Endothelial cell of umbilical vein (primary cell): ENCODE results near the gene TPR. TPM values are rescaled to one million over a fixed set of nuclear protein-coding genes. Genes with fewer than 3 reads are reported as not detected.
"Not testable (repeated sequence)": the region's sequence is repeated elsewhere in the genome, so short reads cannot be mapped to it uniquely, and the experiment has no call there.

Source experiments
- BruUV-seq: library from RNA; stranded (reverse); fragments of 400-500 nt; replicated peaks from 2 replicates; lab custom pipeline; 2021; lab: Mats Ljungman, UMichigan
- CTCF ChIA-PET: fragments of 300-600, 350-600 bp; sonication (Branson Sonifier 250); formaldehyde crosslinking; loops from one replicate; lab custom pipeline; 2021; ENCODE audit warnings: antibody characterized with exemption, inconsistent platforms; lab: Charles Lee
- POLR2A ChIA-PET: fragments of 300-600, 350-600 bp; sonication (Branson Sonifier 250); formaldehyde crosslinking; loops from one replicate; lab custom pipeline; 2021; ENCODE audit warnings: antibody characterized with exemption, inconsistent platforms; lab: Charles Lee
- DNase-seq: peaks from one replicate; pipeline ENCODE4 v3.0.0-alpha.2; 2011; ENCODE audit warnings: low read depth, low spot score
- FAIRE-seq: peaks from 2 replicates; lab custom pipeline; 2011; peaks lifted over from hg19 to GRCh38; lab: Jason Lieb, UNC
- H2AFZ ChIP-seq: 2 replicates; pipeline ENCODE4 v1.6.0; 2012; ENCODE audit warnings: low read depth, low read length, control low read depth, inconsistent platforms
- H3K27ac ChIP-seq: 2 replicates; pipeline ENCODE4 v1.5.1; 2011; ENCODE audit warnings: low read depth, mild to moderate bottlenecking, control low read depth, low read length, moderate library complexity; ENCODE audit not compliant: insufficient read depth
- H3K27me3 ChIP-seq, 2 experiments: 2 replicates each; pipeline versions ENCODE4 v1.6.0 to v1.6.1; 2011; ENCODE audit warnings: low read length in 2 of 2, mixed read lengths in 1 of 2; ENCODE audit not compliant: control insufficient read depth in 2 of 2, insufficient read depth in 2 of 2
- H3K36me3 ChIP-seq, 2 experiments: 2 replicates in 1 of 2; 3 replicates in 1 of 2; pipeline ENCODE4 v1.5.1; 2011; ENCODE audit warnings: low read length in 2 of 2, mild to moderate bottlenecking in 1 of 2, moderate library complexity in 1 of 2; ENCODE audit not compliant: control insufficient read depth in 2 of 2, insufficient read depth in 2 of 2; ENCODE audit errors: extremely low read depth in 1 of 2
- H3K4me1 ChIP-seq: 3 replicates; pipeline ENCODE4 v1.5.1; 2011; ENCODE audit warnings: mild to moderate bottlenecking, low read length; ENCODE audit not compliant: control insufficient read depth, insufficient read depth; ENCODE audit errors: extremely low read depth
- H3K4me2 ChIP-seq: 2 replicates; pipeline ENCODE4 v1.6.1; 2011; ENCODE audit warnings: low read length, control low read depth, mixed read lengths; ENCODE audit not compliant: insufficient read depth
- H3K4me3 ChIP-seq, 3 experiments: fragments of 200-600 bp in 1 of 3; sonication (generic), shearing (Covaris generic) in 1 of 3; replicated peaks in 1 of 3; 2 replicates each; pipeline ENCODE4 v1.5.1; 2011 to 2016; ENCODE audit warnings: control low read depth in 3 of 3, low read length in 3 of 3, mild to moderate bottlenecking in 2 of 3, inconsistent platforms in 1 of 3, low read depth in 1 of 3, moderate library complexity in 1 of 3; ENCODE audit not compliant: insufficient read depth in 1 of 3
- H3K79me2 ChIP-seq: 2 replicates; pipeline ENCODE4 v1.6.0; 2012; ENCODE audit warnings: low read length, inconsistent platforms; ENCODE audit not compliant: control insufficient read depth, insufficient read depth
- H3K9ac ChIP-seq: replicated peaks from 2 replicates; pipeline ENCODE3; 2011; ENCODE audit warnings: low read length, control low read depth; ENCODE audit not compliant: insufficient read depth; ENCODE audit errors: extremely low read depth
- H3K9me1 ChIP-seq: replicated peaks from 3 replicates; pipeline ENCODE4 v1.6.0; 2011; ENCODE audit warnings: mild to moderate bottlenecking, low read length; ENCODE audit not compliant: control insufficient read depth, insufficient read depth; ENCODE audit errors: extremely low read depth
- H3K9me3 ChIP-seq: replicated peaks from 2 replicates; pipeline ENCODE4 v1.5.1; 2012; ENCODE audit warnings: low read length, inconsistent platforms; ENCODE audit not compliant: control insufficient read depth, insufficient read depth
- H4K20me1 ChIP-seq: replicated peaks from 2 replicates; pipeline ENCODE3; 2011; ENCODE audit warnings: mild to moderate bottlenecking, low read length; ENCODE audit not compliant: control insufficient read depth, insufficient read depth; ENCODE audit errors: extremely low read depth
- JUN ChIP-seq: IDR thresholded peaks from 2 replicates; pipeline ENCODE4 v1.6.1; 2011; ENCODE audit warnings: borderline replicate concordance, low read depth; ENCODE audit not compliant: insufficient read length, insufficient read depth
- MYC ChIP-seq: IDR thresholded peaks from one replicate; pipeline ENCODE4 v1.6.1; 2011; ENCODE audit warnings: mild to moderate bottlenecking, low read depth, low read length
- dilution Hi-C: fragments of 300-500 bp; cut with MboI; formaldehyde crosslinking; loops from one replicate; pipeline ENCODE4 v1.15.0; 2019; ENCODE audit warnings: low sequenced_read_pairs; ENCODE audit not compliant: extremely low pct_ligation_motif_present
- intact Hi-C: fragments of 100-400 bp; cut with micrococcal nuclease; formaldehyde crosslinking; loops from one replicate; pipeline ENCODE4 v1.10.0; 2022
- polyA plus RNA-seq, 4 experiments: library from polyadenylated mRNA; depleted of rRNA in 3 of 4; stranded (reverse) in 3 of 4; unstranded in 1 of 4; fragments of >200 nt; gene quantifications; 2 replicates each; pipeline versions ENCODE4 v1.2.1 to v1.2.3, GENCODE V29; 2011 to 2012; ENCODE audit warnings: missing spikeins in 1 of 4
- total RNA-seq: library from RNA; stranded (reverse); gene quantifications from 2 replicates; pipeline ENCODE4 v1.2.3, GENCODE V29; 2021
- TF ChIP-seq, protein P1 (sequence below): IDR thresholded peaks from 2 replicates; pipeline ENCODE4 v1.6.1; 2011; ENCODE audit not compliant: insufficient read depth, insufficient read length

The TPR gene
- total and polyA plus RNA-seq, 2 donors (not counting 3 experiments of a cell fraction or from before 2014, with no cell fraction given) = 49.4 to 118 TPM

DNA sequence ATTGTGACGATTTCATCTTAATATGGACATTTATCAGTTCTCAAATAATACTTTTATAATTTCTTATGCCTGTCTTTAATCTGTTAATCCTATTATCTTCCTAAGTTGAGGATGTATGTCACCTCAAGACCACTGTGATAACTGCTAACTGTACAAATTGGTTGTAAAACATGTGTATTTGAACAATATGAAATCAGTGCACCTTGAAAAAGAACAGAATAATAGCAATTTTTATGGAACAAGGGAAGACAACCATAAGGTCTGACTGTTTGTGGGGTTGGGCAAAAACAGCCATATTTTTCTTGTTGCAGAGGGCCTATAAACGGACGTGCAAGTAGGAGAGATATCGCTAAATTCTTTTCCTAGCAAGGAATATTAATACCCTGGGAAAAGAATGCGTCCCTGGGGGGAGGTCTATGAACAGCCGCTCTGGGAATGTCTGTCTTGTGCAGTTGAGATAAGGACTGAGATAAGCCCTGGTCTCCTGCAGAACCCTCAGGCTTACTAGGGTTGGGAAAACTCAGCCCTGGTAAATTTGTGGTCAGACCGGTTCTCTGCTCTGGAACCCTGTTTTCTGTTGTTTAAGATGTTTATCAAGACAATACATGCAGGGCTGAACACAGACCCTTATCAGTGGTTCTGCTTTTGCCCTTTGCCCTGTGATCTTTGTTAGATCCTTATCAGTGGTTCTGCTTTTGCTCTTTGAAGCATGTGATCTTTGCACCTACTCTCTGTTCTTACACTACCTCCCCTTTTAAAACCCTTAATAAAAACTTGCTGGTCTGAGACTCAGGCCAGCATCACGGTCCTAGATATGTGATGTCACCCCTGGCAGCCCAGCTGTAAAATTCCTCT, 27.0 kb downstream of the TPR start:
- DNase-seq, intact Hi-C loops, H3K27me3 ChIP-seq, H4K20me1 ChIP-seq, H3K4me3 ChIP-seq, POLR2A ChIA-PET, H3K27ac ChIP-seq, dilution Hi-C loops, FAIRE-seq, CTCF ChIA-PET, H3K4me1 ChIP-seq, H3K9me1 ChIP-seq, H3K9ac ChIP-seq, H2AFZ ChIP-seq, BruUV-seq, H3K9me3 ChIP-seq, H3K4me2 ChIP-seq, H3K79me2 ChIP-seq: not testable (repeated sequence)
- peaks cover 13 to 37% of the 10 kb centered on the region in 2 experiments for H3K36me3 ChIP-seq

DNA sequence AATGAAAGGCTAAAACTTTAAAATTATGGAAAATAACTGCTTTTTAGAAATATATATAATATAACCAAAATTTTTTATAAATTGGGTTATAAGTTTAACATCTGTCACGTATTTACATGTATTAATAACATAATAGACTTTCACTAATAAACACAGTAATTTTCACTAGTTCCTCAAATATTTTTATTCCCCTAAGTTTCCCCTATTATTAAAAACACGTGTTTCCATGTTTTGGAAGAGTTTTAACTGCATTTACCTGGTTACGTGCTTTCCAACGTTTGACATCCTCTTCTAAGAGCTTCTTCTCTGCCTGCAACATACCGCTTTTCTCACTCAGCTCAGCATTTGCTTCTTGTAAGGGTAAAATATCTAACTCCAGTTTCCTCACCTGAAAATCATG, 34.3 kb downstream of the TPR start:
- H3K27ac ChIP-seq = no peak overlapping the region
- BruUV-seq = no TSS peak
- no peaks in the 10 kb centered on the region for H3K27me3 ChIP-seq
- no peak for TF ChIP-seq MYC
- TF ChIP-seq, protein P1, sequence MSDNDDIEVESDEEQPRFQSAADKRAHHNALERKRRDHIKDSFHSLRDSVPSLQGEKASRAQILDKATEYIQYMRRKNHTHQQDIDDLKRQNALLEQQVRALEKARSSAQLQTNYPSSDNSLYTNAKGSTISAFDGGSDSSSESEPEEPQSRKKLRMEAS = no peak
- no peak for TF ChIP-seq JUN
- no peaks in the 10 kb centered on the region for H3K4me1 ChIP-seq
- peaks cover 10 to 50% of the 10 kb centered on the region in 2 experiments for H3K36me3 ChIP-seq
- H3K9me3 ChIP-seq = no peaks in the 10 kb centered on the region
- no peaks in the 10 kb centered on the region for H3K9me1 ChIP-seq
- intact Hi-C loops = no loop called here
- H4K20me1 ChIP-seq = peaks cover 3% of the 10 kb centered on the region
- no peak overlapping the region for H2AFZ ChIP-seq
- H3K9ac ChIP-seq = no peak overlapping the region
- DNase-seq (no peak), FAIRE-seq (no peak)
- ChIA-PET CTCF (interaction anchor here (2.7 kb wide), 1 partner anchor 10 kb away, joined by 15 read pairs; no protein-coding TSS in a partner anchor), POLR2A (no interaction called here)
- no peak overlapping the region for H3K4me2 ChIP-seq
- no peak overlapping the region for H3K4me3 ChIP-seq
- H3K79me2 ChIP-seq = no peaks in the 10 kb centered on the region
- dilution Hi-C loops = no loop called here
